Kidney (tissue), 14 donors: ENCODE results near the gene NEO1. TPM values are rescaled to one million over a fixed set of nuclear protein-coding genes. Genes with fewer than 3 reads are reported as not detected.

Source experiments
- DNase-seq, 5 donors: peaks; one replicate each; pipeline ENCODE4 v3.0.0-alpha.2; 2013 to 2020
- FAIRE-seq: peaks from 2 replicates; lab custom pipeline; 2012; peaks lifted over from hg19 to GRCh38; lab: Jason Lieb, UNC
- H3K27ac ChIP-seq, 2 donors: one replicate each; pipeline ENCODE4 v1.7.0; 2013; ENCODE audit warnings: low read depth in 2 of 2, low read length in 2 of 2, inconsistent platforms in 1 of 2
- H3K27me3 ChIP-seq: one replicate; pipeline ENCODE4 v1.7.1; 2013; ENCODE audit warnings: low read length, inconsistent platforms; ENCODE audit not compliant: control insufficient read depth, insufficient read depth
- H3K36me3 ChIP-seq, 3 donors: one replicate each; pipeline versions ENCODE4 v1.7.0 to v1.7.1; 2013; ENCODE audit warnings: low read length in 3 of 3, control low read depth in 1 of 3, inconsistent platforms in 1 of 3; ENCODE audit not compliant: insufficient read depth in 3 of 3, control insufficient read depth in 2 of 3
- H3K4me1 ChIP-seq, 3 donors: one replicate each; pipeline versions ENCODE4 v1.7.0 to v1.7.1; 2013; ENCODE audit warnings: low read length in 3 of 3, inconsistent platforms in 1 of 3, low read depth in 1 of 3; ENCODE audit not compliant: control insufficient read depth in 2 of 3, insufficient read depth in 2 of 3
- H3K4me3 ChIP-seq, 3 donors: one replicate each; pipeline versions ENCODE4 v1.7.0 to v1.8.1; 2013; ENCODE audit warnings: low read length in 3 of 3, control low read depth in 1 of 3, inconsistent platforms in 1 of 3
- H3K9ac ChIP-seq, 3 donors: one replicate each; pipeline versions ENCODE4 v1.7.0 to v1.7.1; 2013; ENCODE audit warnings: low read length in 3 of 3, control low read depth in 1 of 3, inconsistent platforms in 1 of 3
- H3K9me3 ChIP-seq, 3 donors: one replicate each; pipeline versions ENCODE4 v1.7.0 to v1.7.1; 2013; ENCODE audit warnings: low read length in 3 of 3, control low read depth in 1 of 3, inconsistent platforms in 1 of 3; ENCODE audit not compliant: control insufficient read depth in 2 of 3, insufficient read depth in 1 of 3
- CTCF ChIP-seq: IDR thresholded peaks from 3 replicates; pipeline ENCODE4 v1.5.1; 2012; ENCODE audit warnings: mild to moderate bottlenecking, moderate library complexity, borderline replicate concordance; ENCODE audit not compliant: insufficient read depth; ENCODE audit errors: extremely low read depth
- intact Hi-C: fragments of 100-400 bp; cut with DNase I; formaldehyde crosslinking; loops from one replicate; pipeline ENCODE4 v1.11.1; 2022
- polyA plus RNA-seq: library from polyadenylated mRNA; stranded (reverse); fragments of 350-450 nt; fragmentation: Illumina TruSeq; extraction: RNeasy Lipid Tissue Mini Kit (QIAGEN cat#74804); gene quantifications from one replicate; pipeline ENCODE4 v1.2.3, GENCODE V29; 2014; ENCODE audit warnings: low read depth, low replicate concordance; ENCODE audit not compliant: insufficient read depth
- total RNA-seq: library from RNA; stranded (reverse); fragmentation: NEBNext Ultra II Directional; extraction: Animal tissue kit (Norgen Biotek cat#: 25700); gene quantifications from one replicate; pipeline ENCODE4 v1.2.1, GENCODE V29; 2021
- donor health status: control.
- donor health status: control.
- donor health status: control.
- donor health status: control.
- donor health status: control.
- donor health status: DM: yes; HTN: yes; CAD: no.
- donor health status: Normal renal cell carcinoma (clear cell type).

Gene NEO1
- total and polyA plus RNA-seq, 2 donors from 2014 or later, result 12.4 to 43.3 TPM

GRCh38 chr15:73268457-73268856 lies 216.2 kb downstream of the NEO1 start:
- Histone ChIP-seq H3K27ac (no peak overlapping the region), H3K4me3 (no peak overlapping the region), H3K36me3 (peaks cover 2 to 11% (median 7%) of the 10 kb centered on the region in 3 donors), H3K9me3 (no peaks in the 10 kb centered on the region), H3K27me3 (no peaks in the 10 kb centered on the region), H3K4me1 (peaks cover 0 to 8% (median 0%) of the 10 kb centered on the region in 3 donors), H3K9ac (no peak overlapping the region)
- intact Hi-C loops, result no loop called here
- FAIRE-seq (no peak), DNase-seq (no peak)
- TF ChIP-seq CTCF, result no peak

- intact Hi-C loops, result no loop called here
- H3K27me3 ChIP-seq, result no peaks in the 10 kb centered on the region
- H3K36me3 ChIP-seq, result peaks cover 4 to 16% (median 7%) of the 10 kb centered on the region in 3 donors
- H3K4me1 ChIP-seq, result peaks cover 0 to 8% (median 0%) of the 10 kb centered on the region in 3 donors
- no peak for FAIRE-seq
- H3K9me3 ChIP-seq, result no peaks in the 10 kb centered on the region
- no peak for DNase-seq
- H3K4me3 ChIP-seq, result no peak overlapping the region
- TF ChIP-seq CTCF, result no peak
- H3K27ac ChIP-seq, result peak overlapping the region in 1 of 2 donors; percentile 29
- H3K9ac ChIP-seq, result no peak overlapping the region
Measured at GRCh38 chr15:73270366-73271097, 218.3 kb downstream of the NEO1 start.

GRCh38 chr15:73273181-73274002 lies 221.1 kb downstream of the NEO1 start:
- FAIRE-seq (no peak), DNase-seq (peak in 4 of 5 donors; percentile 43 to 83 (median 67))
- TF ChIP-seq CTCF, result peak; percentile 74
- H3K27me3 ChIP-seq, result no peaks in the 10 kb centered on the region
- intact Hi-C loops, result no loop called here
- H3K27ac ChIP-seq, result no peak overlapping the region
- H3K36me3 ChIP-seq, result peaks cover 4 to 16% (median 6%) of the 10 kb centered on the region in 3 donors
- peaks cover 0 to 8% (median 0%) of the 10 kb centered on the region in 3 donors for H3K4me1 ChIP-seq
- H3K9ac ChIP-seq, result no peak overlapping the region
- H3K4me3 ChIP-seq, result no peak overlapping the region
- H3K9me3 ChIP-seq, result no peaks in the 10 kb centered on the region
